ENCODE results near the gene OBSL1.
A peak's percentile ranks its signal among the peaks of the same experiment; 100 is the strongest.

OBSL1 gene

DNA sequence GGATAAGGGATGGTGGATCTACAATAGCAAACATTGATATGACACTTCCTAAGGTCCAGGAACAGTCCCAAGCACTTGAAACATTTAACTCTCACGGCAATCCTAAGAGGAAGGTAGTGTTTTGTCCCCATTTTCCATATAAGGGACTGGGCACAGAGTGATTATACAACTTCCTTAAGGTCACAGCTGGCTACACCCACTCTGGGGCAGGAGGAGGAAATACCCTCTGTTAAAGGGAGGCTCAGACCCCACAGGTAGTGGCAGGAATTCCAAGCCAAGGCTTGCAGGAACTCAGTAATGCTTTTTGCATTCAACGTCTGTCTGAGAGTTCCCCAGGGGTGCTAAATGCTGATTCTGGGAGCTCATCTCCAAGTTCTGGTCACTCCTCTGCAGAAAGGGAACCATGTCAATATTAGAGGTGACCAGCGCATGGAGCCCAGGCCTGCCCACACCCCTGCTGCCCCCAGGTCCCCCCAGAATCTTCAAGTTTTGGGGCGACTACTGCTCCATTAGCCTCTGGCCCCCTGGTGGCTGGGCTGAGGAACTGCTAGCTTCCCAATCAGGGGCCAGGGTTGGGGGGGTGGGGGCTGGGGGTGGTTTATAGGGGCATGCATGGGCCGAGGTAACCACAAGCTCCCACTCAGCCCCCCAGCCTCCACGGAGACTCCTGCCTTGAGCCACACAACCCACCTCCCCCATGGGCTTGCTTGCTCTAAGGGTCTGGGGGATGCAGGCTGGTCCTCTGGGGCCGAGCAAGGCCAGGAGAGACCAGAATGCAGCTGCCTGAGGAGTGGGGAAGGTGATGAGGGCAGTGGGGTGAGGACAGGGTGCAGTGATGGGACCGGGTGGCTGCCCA lies 11.1 kb downstream of the OBSL1 start:
- H3K27ac ChIP-seq = no peak overlapping the region

GRCh38 chr2:219559156-219559915 lies 12.0 kb downstream of the OBSL1 start:
- no peak overlapping the region for H3K27ac ChIP-seq
- TF ChIP-seq, protein P1, sequence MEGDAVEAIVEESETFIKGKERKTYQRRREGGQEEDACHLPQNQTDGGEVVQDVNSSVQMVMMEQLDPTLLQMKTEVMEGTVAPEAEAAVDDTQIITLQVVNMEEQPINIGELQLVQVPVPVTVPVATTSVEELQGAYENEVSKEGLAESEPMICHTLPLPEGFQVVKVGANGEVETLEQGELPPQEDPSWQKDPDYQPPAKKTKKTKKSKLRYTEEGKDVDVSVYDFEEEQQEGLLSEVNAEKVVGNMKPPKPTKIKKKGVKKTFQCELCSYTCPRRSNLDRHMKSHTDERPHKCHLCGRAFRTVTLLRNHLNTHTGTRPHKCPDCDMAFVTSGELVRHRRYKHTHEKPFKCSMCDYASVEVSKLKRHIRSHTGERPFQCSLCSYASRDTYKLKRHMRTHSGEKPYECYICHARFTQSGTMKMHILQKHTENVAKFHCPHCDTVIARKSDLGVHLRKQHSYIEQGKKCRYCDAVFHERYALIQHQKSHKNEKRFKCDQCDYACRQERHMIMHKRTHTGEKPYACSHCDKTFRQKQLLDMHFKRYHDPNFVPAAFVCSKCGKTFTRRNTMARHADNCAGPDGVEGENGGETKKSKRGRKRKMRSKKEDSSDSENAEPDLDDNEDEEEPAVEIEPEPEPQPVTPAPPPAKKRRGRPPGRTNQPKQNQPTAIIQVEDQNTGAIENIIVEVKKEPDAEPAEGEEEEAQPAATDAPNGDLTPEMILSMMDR (IDR thresholded peaks at IDR 0.05) = no peak
- no peak for TF ChIP-seq ZFX (IDR thresholded peaks at IDR 0.05; ENCODE audit: borderline replicate concordance)

More for the DNA sequence above, 11.1 kb downstream of the OBSL1 start:
- no peak for TF ChIP-seq ZFX (IDR thresholded peaks at IDR 0.05; ENCODE audit: borderline replicate concordance)
- TF ChIP-seq, protein P1 (IDR thresholded peaks at IDR 0.05) = peak; percentile 89

DNA sequence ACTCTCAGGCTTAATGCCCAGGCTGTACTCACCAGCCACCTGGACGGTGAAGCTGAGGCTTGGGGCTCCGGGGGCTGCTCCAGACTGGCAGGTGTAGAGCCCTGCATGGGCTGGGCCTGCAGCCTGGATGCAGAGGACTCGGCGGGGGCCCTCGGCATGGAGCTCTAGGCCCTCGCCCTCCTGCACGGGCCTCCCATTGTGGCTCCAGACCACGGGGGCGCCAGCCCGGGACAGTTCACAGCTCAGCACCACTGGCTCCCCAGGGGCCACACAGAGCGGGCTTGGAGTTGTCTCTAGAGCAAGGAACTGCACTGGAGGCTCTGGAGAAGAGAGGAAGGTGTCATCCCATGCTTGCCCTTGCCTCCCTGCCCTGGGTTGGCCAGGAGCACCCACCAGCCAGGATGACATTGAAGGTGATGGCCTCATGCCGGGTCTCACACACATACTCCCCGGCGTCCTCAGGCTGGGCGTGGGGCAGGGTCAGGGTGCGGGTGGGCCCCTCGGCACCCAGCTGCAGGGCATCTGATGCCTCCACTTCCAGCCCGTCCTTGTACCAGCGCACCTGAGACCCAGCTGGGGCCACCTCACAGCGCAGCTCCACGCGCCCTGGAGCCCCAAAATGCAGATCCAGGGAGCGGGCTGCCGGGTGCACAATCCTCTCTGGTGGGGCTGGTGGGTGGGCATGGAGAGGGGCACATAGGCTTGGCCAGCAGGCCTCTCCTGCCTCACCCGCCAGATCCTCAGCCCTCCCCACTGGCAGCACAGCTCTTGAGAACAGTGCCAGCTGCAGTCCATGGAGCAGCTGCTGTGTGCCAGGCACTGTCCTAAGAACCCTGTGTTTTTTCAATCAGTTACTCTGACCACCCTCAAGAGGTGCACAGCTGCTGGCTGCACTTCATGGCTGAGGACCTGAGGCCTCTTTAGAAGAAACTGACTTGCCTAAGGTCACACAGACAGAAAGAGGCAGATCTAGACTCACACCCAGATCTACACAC lies 13.3 kb downstream of the OBSL1 start:
- TF ChIP-seq, protein P1 (IDR thresholded peaks at IDR 0.05) = no peak
- no peak for TF ChIP-seq ZFX (IDR thresholded peaks at IDR 0.05; ENCODE audit: borderline replicate concordance)
- H3K27ac ChIP-seq = no peak overlapping the region

DNA sequence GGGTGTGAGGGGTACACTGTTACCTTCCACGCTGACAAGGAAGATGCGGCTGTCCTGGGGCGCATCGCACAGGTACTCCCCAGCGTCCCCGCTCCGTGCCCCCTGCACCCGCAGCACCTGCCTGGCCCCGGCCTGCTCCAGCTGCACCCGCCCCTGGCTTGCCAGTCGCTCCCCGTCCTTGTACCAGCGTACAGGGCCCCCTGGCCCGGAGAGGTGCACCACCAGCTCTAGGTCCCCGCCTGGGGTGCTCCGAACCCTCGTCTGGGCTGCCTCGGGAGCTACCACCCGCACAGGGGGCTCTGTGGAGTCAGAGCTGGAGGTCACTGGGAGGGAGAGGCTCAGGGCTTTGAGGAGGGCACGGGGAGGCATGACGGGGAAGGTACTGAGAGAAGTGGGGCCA lies 14.0 kb downstream of the OBSL1 start:
- no peak overlapping the region for H3K27ac ChIP-seq
- TF ChIP-seq ZFX (IDR thresholded peaks at IDR 0.05; ENCODE audit: borderline replicate concordance) = no peak
- TF ChIP-seq, protein P1 (IDR thresholded peaks at IDR 0.05) = no peak

GRCh38 chr2:219556413-219556812 lies 14.9 kb downstream of the OBSL1 start:
- H3K27ac ChIP-seq = no peak overlapping the region
- TF ChIP-seq ZFX (IDR thresholded peaks at IDR 0.05; ENCODE audit: borderline replicate concordance) = no peak
- TF ChIP-seq, protein P1 (IDR thresholded peaks at IDR 0.05) = no peak

DNA sequence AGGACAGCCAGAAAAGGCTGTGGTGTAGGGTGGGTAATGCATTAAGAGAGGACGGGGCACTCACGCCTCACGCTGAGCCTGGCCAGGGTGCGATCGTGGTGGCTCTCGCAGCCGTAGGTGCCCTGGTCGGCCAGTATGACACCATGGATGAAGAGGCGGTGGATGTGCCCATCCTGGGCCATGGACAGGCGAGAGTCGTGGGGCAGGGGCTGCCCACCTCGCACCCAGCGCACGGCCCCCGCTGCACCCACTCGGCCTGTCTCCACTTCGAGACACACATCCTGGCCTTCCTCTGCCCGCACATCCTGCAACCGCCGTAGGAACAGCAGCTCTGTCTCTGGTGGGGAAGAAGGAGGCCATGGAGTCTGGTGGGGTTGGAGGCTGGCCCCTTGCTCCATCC lies 15.4 kb downstream of the OBSL1 start:
- no peak for TF ChIP-seq ZFX (IDR thresholded peaks at IDR 0.05; ENCODE audit: borderline replicate concordance)
- TF ChIP-seq, protein P1 (IDR thresholded peaks at IDR 0.05) = no peak
- no peak overlapping the region for H3K27ac ChIP-seq
